CD14-positive monocyte (primary cell): ENCODE results near the gene YJU2. TPM values are rescaled to one million over a fixed set of nuclear protein-coding genes. Genes with fewer than 3 reads are reported as not detected.
"Not testable (repeated sequence)": the region's sequence is repeated elsewhere in the genome, so short reads cannot be mapped to it uniquely, and the experiment has no call there.

ENCODE experiments used
- DNase-seq, 3 donors: peaks; one replicate each; pipeline ENCODE4 v3.0.0-alpha.2; 2011 to 2022
- H2AFZ ChIP-seq: 2 replicates; pipeline ENCODE4 v1.6.0; 2012; ENCODE audit warnings: mild to moderate bottlenecking, low read depth, low read length, inconsistent platforms; ENCODE audit not compliant: insufficient read depth, poor library complexity, severe bottlenecking
- H3K27ac ChIP-seq, 2 donors: 1 replicate in 1 of 2; 2 replicates in 1 of 2; pipeline ENCODE4 v1.5.1; 2012 to 2013; ENCODE audit warnings: low read length in 2 of 2, control low read depth in 1 of 2, inconsistent platforms in 1 of 2, low read depth in 1 of 2, mild to moderate bottlenecking in 1 of 2
- H3K27me3 ChIP-seq, 2 donors: one replicate each; pipeline versions ENCODE4 v1.6.0 to v1.6.1; 2011 to 2013; ENCODE audit warnings: low read length in 2 of 2; ENCODE audit not compliant: control insufficient read depth in 2 of 2, insufficient read depth in 2 of 2
- H3K36me3 ChIP-seq, 2 donors: replicated peaks in 1 of 2; 1 replicate in 1 of 2; 2 replicates in 1 of 2; pipeline versions ENCODE4 v1.5.1 to v1.6.1; 2012 to 2013; ENCODE audit warnings: low read length in 2 of 2, control low read depth in 1 of 2, inconsistent platforms in 1 of 2, mild to moderate bottlenecking in 1 of 2; ENCODE audit not compliant: insufficient read depth in 2 of 2, control insufficient read depth in 1 of 2
- H3K4me1 ChIP-seq, 2 donors: 1 replicate in 1 of 2; 2 replicates in 1 of 2; pipeline versions ENCODE4 v1.5.1 to v1.6.1; 2012 to 2013; ENCODE audit warnings: low read length in 2 of 2, control low read depth in 1 of 2, inconsistent platforms in 1 of 2, mild to moderate bottlenecking in 1 of 2, moderate library complexity in 1 of 2; ENCODE audit not compliant: insufficient read depth in 2 of 2, control insufficient read depth in 1 of 2
- H3K4me2 ChIP-seq: replicated peaks from 2 replicates; pipeline ENCODE3; 2012; ENCODE audit warnings: low read length, moderate library complexity, mild to moderate bottlenecking; ENCODE audit not compliant: poor library complexity, severe bottlenecking; ENCODE audit errors: extremely low read depth
- H3K4me3 ChIP-seq, 3 experiments: fragments of 200-600 bp in 1 of 3; sonication (generic) in 1 of 3; replicated peaks in 1 of 3; 1 replicate in 2 of 3; 2 replicates in 1 of 3; pipeline ENCODE4 v1.5.1; 2011 to 2013; ENCODE audit warnings: low read length in 3 of 3, mild to moderate bottlenecking in 3 of 3, control low read depth in 2 of 3, low read depth in 2 of 3, inconsistent platforms in 1 of 3, moderate library complexity in 1 of 3
- H3K79me2 ChIP-seq: 2 replicates; pipeline ENCODE4 v1.6.0; 2012; ENCODE audit warnings: mild to moderate bottlenecking, control low read depth, inconsistent platforms, low read length, moderate library complexity; ENCODE audit not compliant: insufficient read depth
- H3K9ac ChIP-seq: 2 replicates; pipeline ENCODE4 v1.6.0; 2017; ENCODE audit warnings: low read length, mild to moderate bottlenecking; ENCODE audit not compliant: insufficient read depth, poor library complexity, severe bottlenecking
- H3K9me3 ChIP-seq, 2 donors: replicated peaks in 1 of 2; 1 replicate in 1 of 2; 2 replicates in 1 of 2; pipeline versions ENCODE4 v1.5.1 to v1.6.1; 2012 to 2013; ENCODE audit warnings: low read length in 2 of 2, control low read depth in 1 of 2; ENCODE audit not compliant: control insufficient read depth in 1 of 2, insufficient read depth in 1 of 2
- H4K20me1 ChIP-seq: 2 replicates; pipeline ENCODE4 v1.6.0; 2012; ENCODE audit warnings: mild to moderate bottlenecking, low read length, control low read depth, moderate library complexity; ENCODE audit not compliant: insufficient read depth
- H3K27ac Mint-ChIP-seq, 7 donors: one replicate each; pipeline ENCODE4 v1.8.0; 2020; ENCODE audit warnings: mild to moderate bottlenecking in 7 of 7, mixed read lengths in 7 of 7, moderate library complexity in 6 of 7, inconsistent platforms in 2 of 7
- H3K27me3 Mint-ChIP-seq, 3 donors: one replicate each; pipeline ENCODE4 v1.8.0; 2021 to 2022; ENCODE audit warnings: low read depth in 3 of 3, mild to moderate bottlenecking in 3 of 3, mixed read lengths in 3 of 3, moderate library complexity in 3 of 3, inconsistent platforms in 1 of 3
- H3K36me3 Mint-ChIP-seq, 2 donors: one replicate each; pipeline ENCODE4 v1.8.0; 2020; ENCODE audit warnings: mixed read lengths in 2 of 2, inconsistent platforms in 1 of 2, mild to moderate bottlenecking in 1 of 2
- H3K4me1 Mint-ChIP-seq: one replicate; pipeline ENCODE4 v1.8.0; 2020; ENCODE audit warnings: mild to moderate bottlenecking, mixed read lengths
- H3K4me3 Mint-ChIP-seq, 2 donors: one replicate each; pipeline ENCODE4 v1.8.0; 2020; ENCODE audit warnings: mild to moderate bottlenecking in 2 of 2, mixed read lengths in 2 of 2, moderate library complexity in 1 of 2
- H3K9me3 Mint-ChIP-seq, 7 donors: one replicate each; pipeline ENCODE4 v1.8.0; 2020 to 2022; ENCODE audit warnings: mixed read lengths in 7 of 7, mild to moderate bottlenecking in 6 of 7, moderate library complexity in 6 of 7, inconsistent platforms in 2 of 7
- CTCF ChIP-seq: fragments of 200-600 bp; IDR thresholded peaks from one replicate; pipeline ENCODE4 v1.8.0; 2022; ENCODE audit warnings: antibody characterized with exemption, mild to moderate bottlenecking
- WGBS: methylation state at CpG from one replicate; pipeline ENCODE4 v1.1.5; 2013; ENCODE audit warnings: missing lambda C conversion rate; ENCODE audit not compliant: insufficient coverage; 5-methylcytosine and 5-hydroxymethylcytosine counted together
- intact Hi-C, 2 donors: fragments of 100-400 bp; cut with micrococcal nuclease; formaldehyde crosslinking; loops; one replicate each; pipeline versions ENCODE4 v1.15.0 to v1.15.1; 2023
- polyA plus RNA-seq, 3 donors: library from polyadenylated mRNA; depleted of rRNA in 1 of 3; unstranded in 2 of 3; stranded (reverse) in 1 of 3; fragments of 300-500 nt in 2 of 3; fragments of >200 nt in 1 of 3; fragmentation: Illumina TruSeq in 2 of 3; gene quantifications; 1 replicate in 2 of 3; 2 replicates in 1 of 3; pipeline ENCODE4 v1.2.3, GENCODE V29; 2012 to 2021

Gene YJU2
- polyA plus RNA-seq, 3 donors = 8.6 to 19.3 (median 13.4) TPM

- H4K20me1 ChIP-seq, H3K4me3 Mint-ChIP-seq, H3K27ac ChIP-seq, H2AFZ ChIP-seq, H3K9me3 ChIP-seq, H3K4me2 ChIP-seq, H3K9ac ChIP-seq, H3K27ac Mint-ChIP-seq, H3K36me3 Mint-ChIP-seq, H3K4me1 ChIP-seq, H3K9me3 Mint-ChIP-seq, H3K79me2 ChIP-seq, H3K4me1 Mint-ChIP-seq, intact Hi-C loops, DNase-seq, H3K36me3 ChIP-seq, H3K4me3 ChIP-seq: not testable (repeated sequence)
- peaks cover 10 to 11% (median 11%) of the 10 kb centered on the region in 3 donors for H3K27me3 Mint-ChIP-seq
- peaks cover 0 to 18% of the 10 kb centered on the region in 2 donors for H3K27me3 ChIP-seq
- 96% methylated on average over 5 of the region's 6 CpGs for WGBS
These were observed 15.4 kb upstream of the YJU2 start for GRCh38 chr19:4231521-4231920.

GRCh38 chr19:4232139-4232538, 14.7 kb upstream of the YJU2 start:
- H3K4me1 ChIP-seq, H3K36me3 Mint-ChIP-seq, H3K36me3 ChIP-seq, H3K27ac ChIP-seq, H3K9ac ChIP-seq, H3K9me3 ChIP-seq, H3K4me3 ChIP-seq, H3K27ac Mint-ChIP-seq, H2AFZ ChIP-seq, H3K4me3 Mint-ChIP-seq, H3K4me2 ChIP-seq, intact Hi-C loops, H3K4me1 Mint-ChIP-seq, H4K20me1 ChIP-seq, DNase-seq, H3K79me2 ChIP-seq, H3K9me3 Mint-ChIP-seq: not testable (repeated sequence)
- 90% methylated on average over 2 of the region's 5 CpGs for WGBS
- peaks cover 0 to 18% of the 10 kb centered on the region in 2 donors for H3K27me3 ChIP-seq
- peaks cover 10% of the 10 kb centered on the region in 3 donors for H3K27me3 Mint-ChIP-seq

GRCh38 chr19:4232614-4233281, 14.1 kb upstream of the YJU2 start:
- no peak overlapping the region for H2AFZ ChIP-seq
- Mint-ChIP-seq H3K36me3 (no peaks in the 10 kb centered on the region), H3K27ac (no peak overlapping the region), H3K9me3 (peaks cover 0 to 4% (median 0%) of the 10 kb centered on the region in 7 donors), H3K4me3 (no peak overlapping the region), H3K4me1 (peaks cover 7% of the 10 kb centered on the region), H3K27me3 (peaks cover 10 to 12% (median 10%) of the 10 kb centered on the region in 3 donors)
- H3K27me3 ChIP-seq = peaks cover 0 to 18% of the 10 kb centered on the region in 2 donors
- H3K79me2 ChIP-seq = no peaks in the 10 kb centered on the region
- TF ChIP-seq CTCF = no peak
- H3K9me3 ChIP-seq = no peaks in the 10 kb centered on the region
- no peak for DNase-seq
- no peak overlapping the region for H3K9ac ChIP-seq
- WGBS = 58% methylated on average over 20 of the region's 21 CpGs
- no peak overlapping the region for H3K4me3 ChIP-seq
- H4K20me1 ChIP-seq = no peaks in the 10 kb centered on the region
- peaks cover 0 to 6% of the 10 kb centered on the region in 2 donors for H3K4me1 ChIP-seq
- H3K4me2 ChIP-seq = no peak overlapping the region
- no peaks in the 10 kb centered on the region for H3K36me3 ChIP-seq
- intact Hi-C loops = no loop called here
- H3K27ac ChIP-seq = no peak overlapping the region
